Left ventricle myocardium inferior (tissue), 1 donor: ENCODE measurements around the gene GPX2. TPM values are rescaled to one million over a fixed set of nuclear protein-coding genes. Genes with fewer than 3 reads are reported as not detected.

Experiments
- DNase-seq: peaks from one replicate; pipeline ENCODE4 v3.0.0-alpha.2; 2020
- H3K27ac ChIP-seq: fragments of 200-600 bp; replicated peaks from 2 replicates; pipeline ENCODE4 v1.8.0; 2021
- H3K27me3 ChIP-seq: fragments of 200-600 bp; 2 replicates; pipeline ENCODE4 v1.8.0; 2021; ENCODE audit warnings: low read depth
- H3K36me3 ChIP-seq: fragments of 200-600 bp; 2 replicates; pipeline ENCODE4 v1.8.0; 2021
- H3K4me1 ChIP-seq: fragments of 200-600 bp; 2 replicates; pipeline ENCODE4 v1.8.0; 2021
- H3K4me3 ChIP-seq: fragments of 200-600 bp; 2 replicates; pipeline ENCODE4 v1.8.0; 2021; ENCODE audit warnings: mild to moderate bottlenecking, moderate library complexity
- H3K9me3 ChIP-seq: fragments of 200-600 bp; replicated peaks from 2 replicates; pipeline ENCODE4 v1.8.0; 2021
- intact Hi-C: fragments of 100-400 bp; cut with micrococcal nuclease; formaldehyde crosslinking; loops from one replicate; pipeline ENCODE4 v1.11.0; 2022
- total RNA-seq: library from RNA; stranded (reverse); fragmentation: NEBNext Ultra II Directional; extraction: Animal tissue kit (Norgen Biotek cat#: 25700); gene quantifications from one replicate; pipeline ENCODE4 v1.2.1, GENCODE V29; 2021
- TF ChIP-seq, protein P1 (sequence below): fragments of 200-600 bp; IDR thresholded peaks from 2 replicates; pipeline ENCODE4 v1.8.0; 2021; ENCODE audit warnings: antibody characterized with exemption, mild to moderate bottlenecking, borderline replicate concordance
- donor health status: DM: no; HTN: yes; CAD: no; lungs with severe emphysema.

The GPX2 gene
- total RNA-seq, 1 donor from 2014 or later: not detected

DNA sequence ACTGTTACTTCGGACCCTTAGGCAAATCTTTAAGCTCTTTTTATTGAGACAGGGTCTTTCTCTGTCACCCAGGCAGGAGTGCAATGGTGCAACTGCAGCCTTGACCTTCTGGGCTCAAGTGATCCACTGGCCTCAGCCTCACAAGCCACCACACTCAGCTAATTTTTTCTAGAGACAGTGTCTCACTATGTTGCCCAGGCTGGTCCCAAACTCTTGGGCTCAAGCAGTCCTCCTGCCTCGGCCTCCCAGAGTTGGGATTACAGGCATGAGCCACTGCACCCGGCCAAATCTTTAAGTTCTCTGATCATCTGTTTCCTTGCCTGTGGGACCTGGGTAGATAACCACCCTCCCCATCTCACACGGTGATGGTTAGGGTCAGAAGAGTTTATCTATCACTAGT is 2.3 kb upstream of the GPX2 start:
- no peak for DNase-seq
- Histone ChIP-seq H3K27me3 (no peaks in the 10 kb centered on the region), H3K9me3 (no peaks in the 10 kb centered on the region), H3K27ac (no peak overlapping the region), H3K4me3 (no peak overlapping the region), H3K36me3 (peaks cover 9% of the 10 kb centered on the region), H3K4me1 (peaks cover 18% of the 10 kb centered on the region)
- intact Hi-C loops: no loop called here
- TF ChIP-seq, protein P1, sequence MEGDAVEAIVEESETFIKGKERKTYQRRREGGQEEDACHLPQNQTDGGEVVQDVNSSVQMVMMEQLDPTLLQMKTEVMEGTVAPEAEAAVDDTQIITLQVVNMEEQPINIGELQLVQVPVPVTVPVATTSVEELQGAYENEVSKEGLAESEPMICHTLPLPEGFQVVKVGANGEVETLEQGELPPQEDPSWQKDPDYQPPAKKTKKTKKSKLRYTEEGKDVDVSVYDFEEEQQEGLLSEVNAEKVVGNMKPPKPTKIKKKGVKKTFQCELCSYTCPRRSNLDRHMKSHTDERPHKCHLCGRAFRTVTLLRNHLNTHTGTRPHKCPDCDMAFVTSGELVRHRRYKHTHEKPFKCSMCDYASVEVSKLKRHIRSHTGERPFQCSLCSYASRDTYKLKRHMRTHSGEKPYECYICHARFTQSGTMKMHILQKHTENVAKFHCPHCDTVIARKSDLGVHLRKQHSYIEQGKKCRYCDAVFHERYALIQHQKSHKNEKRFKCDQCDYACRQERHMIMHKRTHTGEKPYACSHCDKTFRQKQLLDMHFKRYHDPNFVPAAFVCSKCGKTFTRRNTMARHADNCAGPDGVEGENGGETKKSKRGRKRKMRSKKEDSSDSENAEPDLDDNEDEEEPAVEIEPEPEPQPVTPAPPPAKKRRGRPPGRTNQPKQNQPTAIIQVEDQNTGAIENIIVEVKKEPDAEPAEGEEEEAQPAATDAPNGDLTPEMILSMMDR: no peak

DNA sequence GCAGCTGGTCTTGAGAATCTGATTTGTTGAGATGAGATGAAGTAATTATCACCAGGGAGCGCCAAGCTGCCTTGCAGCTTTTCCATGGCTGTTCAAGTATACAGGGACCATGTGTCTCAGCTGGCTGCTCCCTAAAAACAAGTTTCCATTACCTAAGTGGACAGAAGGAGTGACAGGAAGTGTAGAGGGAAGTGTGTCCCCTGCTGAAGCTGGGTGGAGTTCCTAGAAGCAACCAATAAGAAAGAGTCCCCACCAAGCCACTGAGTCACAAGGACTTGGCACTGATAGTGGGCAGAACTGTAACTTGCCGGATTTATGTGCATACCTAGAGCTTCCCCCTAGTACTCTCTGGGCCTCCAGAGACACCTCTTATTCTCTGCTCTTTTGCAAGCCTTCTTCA is 1.5 kb upstream of the GPX2 start:
- H3K36me3 ChIP-seq: peaks cover 9% of the 10 kb centered on the region
- intact Hi-C loops: no loop called here
- peaks cover 12% of the 10 kb centered on the region for H3K4me1 ChIP-seq
- TF ChIP-seq, protein P1: no peak
- no peak for DNase-seq
- H3K27me3 ChIP-seq: no peaks in the 10 kb centered on the region
- no peak overlapping the region for H3K4me3 ChIP-seq
- no peak overlapping the region for H3K27ac ChIP-seq
- no peaks in the 10 kb centered on the region for H3K9me3 ChIP-seq

DNA sequence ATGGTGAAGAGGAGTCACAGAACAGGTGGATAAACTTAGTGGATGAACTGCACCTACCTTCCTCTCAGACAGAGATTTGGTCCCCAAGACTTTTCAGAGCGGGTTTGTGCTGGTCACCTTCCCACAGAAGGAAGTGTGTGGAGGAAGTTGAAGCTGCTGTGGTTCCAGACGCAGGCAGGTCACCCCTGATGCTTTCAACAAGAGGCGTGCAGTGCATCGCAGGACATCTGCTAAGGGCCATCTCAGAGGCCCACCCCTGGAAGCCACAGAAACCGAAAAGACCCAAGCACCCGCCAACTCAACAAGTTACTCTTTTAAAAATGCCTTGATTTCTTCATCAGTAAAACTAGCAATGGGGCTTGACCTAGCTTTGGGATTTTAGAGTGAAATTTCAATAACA is 1.0 kb upstream of the GPX2 start:
- no peak for DNase-seq
- intact Hi-C loops: no loop called here
- H3K36me3 ChIP-seq: peaks cover 4% of the 10 kb centered on the region

DNA sequence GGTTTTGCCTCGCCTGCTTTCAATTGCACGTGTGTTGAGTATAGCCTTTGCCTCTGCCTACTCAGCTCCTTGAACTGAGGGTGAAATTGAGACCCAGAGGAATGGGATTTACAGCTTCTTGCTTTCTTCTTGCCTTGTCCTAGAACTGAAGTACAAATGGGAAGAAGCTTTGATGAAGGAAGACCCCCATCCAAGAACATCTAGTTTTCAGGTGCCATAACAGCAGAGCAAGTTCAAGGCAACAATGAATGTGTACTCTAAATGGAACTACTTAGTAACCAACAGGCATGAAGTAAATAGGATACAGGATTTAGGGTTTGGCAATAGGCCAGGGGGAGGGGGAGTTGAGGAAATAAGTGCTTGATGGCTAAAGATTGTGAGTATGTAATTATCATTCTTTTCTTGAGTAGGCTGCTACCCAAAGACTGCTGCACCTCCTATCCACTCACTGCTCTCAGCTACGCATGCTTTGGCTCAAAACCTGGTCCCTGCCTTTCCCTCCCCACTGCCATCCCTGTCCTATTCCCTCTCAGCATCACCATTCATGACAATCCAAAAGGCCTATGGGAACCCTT is 2.1 kb downstream of the GPX2 start:
- TF ChIP-seq, protein P1: no peak
- H3K27ac ChIP-seq: no peak overlapping the region
- intact Hi-C loops: no loop called here
- H3K27me3 ChIP-seq: no peaks in the 10 kb centered on the region
- H3K4me3 ChIP-seq: no peak overlapping the region
- no peak for DNase-seq
- H3K4me1 ChIP-seq: peaks cover 24% of the 10 kb centered on the region
- no peaks in the 10 kb centered on the region for H3K36me3 ChIP-seq
- no peaks in the 10 kb centered on the region for H3K9me3 ChIP-seq

More for the DNA sequence above, 1.0 kb upstream of the GPX2 start:
- TF ChIP-seq, protein P1: no peak
- Histone ChIP-seq H3K4me3 (no peak overlapping the region), H3K9me3 (no peaks in the 10 kb centered on the region), H3K27me3 (no peaks in the 10 kb centered on the region), H3K4me1 (peaks cover 8% of the 10 kb centered on the region), H3K27ac (no peak overlapping the region)

DNA sequence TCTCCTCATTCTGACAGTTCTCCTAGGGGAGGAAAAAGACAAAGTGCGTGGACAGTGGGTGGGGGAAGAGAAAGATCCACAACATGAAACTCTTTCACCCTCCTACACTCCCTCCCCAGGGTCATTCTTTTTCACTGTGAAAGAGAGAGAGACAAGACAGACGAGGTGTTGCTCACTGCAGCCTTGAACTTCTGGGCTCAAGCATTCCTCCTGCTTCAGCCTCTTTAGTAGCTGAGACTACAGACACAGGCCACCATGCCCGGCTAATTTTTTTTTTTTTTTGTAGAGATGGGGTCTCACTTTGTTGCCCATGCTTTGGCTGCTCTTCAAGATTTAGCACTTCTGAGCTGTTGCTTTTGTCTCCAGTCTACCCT is 2.7 kb downstream of the GPX2 start:
- H3K9me3 ChIP-seq: no peaks in the 10 kb centered on the region
- H3K27ac ChIP-seq: no peak overlapping the region
- H3K4me3 ChIP-seq: no peak overlapping the region
- intact Hi-C loops: no loop called here
- no peaks in the 10 kb centered on the region for H3K36me3 ChIP-seq
- TF ChIP-seq, protein P1: no peak
- DNase-seq: no peak
- H3K27me3 ChIP-seq: no peaks in the 10 kb centered on the region
- H3K4me1 ChIP-seq: peaks cover 30% of the 10 kb centered on the region
